BLaER1 (cell line): ENCODE results near the gene XCL1.
"Not testable (repeated sequence)": the region's sequence is repeated elsewhere in the genome, so short reads cannot be mapped to it uniquely, and the experiment has no call there.

ENCODE experiments used
- H3K27ac ChIP-seq: shearing (Covaris generic); formaldehyde crosslinking; 2 replicates; pipeline ENCODE4 v1.8.1; 2022
- H3K27me3 ChIP-seq: shearing (Covaris generic); formaldehyde crosslinking; 2 replicates; pipeline ENCODE4 v1.8.1; 2022
- H3K36me3 ChIP-seq: shearing (Covaris generic); formaldehyde crosslinking; 2 replicates; pipeline ENCODE4 v1.8.1; 2022
- H3K4me1 ChIP-seq: shearing (Covaris generic); formaldehyde crosslinking; 2 replicates; pipeline ENCODE4 v1.8.1; 2022
- H3K4me2 ChIP-seq: shearing (Covaris generic); formaldehyde crosslinking; 2 replicates; pipeline ENCODE4 v1.8.1; 2022
- H3K4me3 ChIP-seq: shearing (Covaris generic); formaldehyde crosslinking; 2 replicates; pipeline ENCODE4 v1.8.1; 2022
- H3K9ac ChIP-seq: shearing (Covaris generic); formaldehyde crosslinking; 2 replicates; pipeline ENCODE4 v1.8.1; 2022
- H3K9me3 ChIP-seq: shearing (Covaris generic); formaldehyde crosslinking; 2 replicates; pipeline ENCODE4 v1.8.1; 2022
- H4K20me1 ChIP-seq: shearing (Covaris generic); formaldehyde crosslinking; 2 replicates; pipeline ENCODE4 v1.8.1; 2022
- Cebpa-rat ChIP-seq: shearing (Covaris generic); IDR thresholded peaks from 2 replicates; pipeline ENCODE4 v1.8.1; 2022

XCL1 gene

DNA sequence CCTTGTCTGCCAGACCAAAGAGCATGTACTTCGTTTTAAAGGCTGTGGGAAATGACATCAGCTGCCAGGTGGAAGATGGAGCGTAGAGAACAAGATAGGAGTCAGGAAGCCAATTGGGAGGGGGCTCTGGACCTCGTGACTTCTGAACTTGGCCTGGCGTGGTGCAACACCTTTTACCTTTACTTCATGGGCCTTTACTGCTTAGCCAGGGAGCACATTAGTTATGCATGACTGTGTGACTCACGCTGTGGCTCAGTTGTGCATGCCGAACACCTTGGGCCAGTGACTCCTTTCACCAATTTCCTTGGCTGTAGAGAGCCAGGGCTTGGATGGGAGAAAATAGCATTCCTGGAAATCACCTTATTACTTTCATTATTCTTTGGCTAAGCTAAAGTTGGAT lies 7.2 kb downstream of the XCL1 start:
- Histone ChIP-seq H3K27ac (no peak overlapping the region), H3K27me3 (no peaks in the 10 kb centered on the region), H4K20me1 (no peaks in the 10 kb centered on the region), H3K36me3 (no peaks in the 10 kb centered on the region), H3K4me3 (no peak overlapping the region), H3K4me1 (peaks cover 14% of the 10 kb centered on the region), H3K9ac (no peak overlapping the region), H3K4me2 (no peak overlapping the region), H3K9me3 (peaks cover 9% of the 10 kb centered on the region)
- TF ChIP-seq Cebpa-rat = no peak

GRCh38 chr1:168585191-168585590 lies 8.8 kb downstream of the XCL1 start:
- no peaks in the 10 kb centered on the region for H4K20me1 ChIP-seq
- H3K27ac ChIP-seq = no peak overlapping the region
- no peak for TF ChIP-seq Cebpa-rat
- no peaks in the 10 kb centered on the region for H3K36me3 ChIP-seq
- H3K9ac ChIP-seq = no peak overlapping the region
- H3K9me3 ChIP-seq = peaks cover 9% of the 10 kb centered on the region
- no peak overlapping the region for H3K4me3 ChIP-seq
- peaks cover 14% of the 10 kb centered on the region for H3K4me1 ChIP-seq
- no peaks in the 10 kb centered on the region for H3K27me3 ChIP-seq
- peak overlapping the region; percentile 6 for H3K4me2 ChIP-seq

- H3K4me3 ChIP-seq = no peak overlapping the region
- TF ChIP-seq Cebpa-rat = no peak
- H3K27me3 ChIP-seq = no peaks in the 10 kb centered on the region
- H4K20me1 ChIP-seq = no peaks in the 10 kb centered on the region
- no peak overlapping the region for H3K27ac ChIP-seq
- peaks cover 14% of the 10 kb centered on the region for H3K4me1 ChIP-seq
- peaks cover 9% of the 10 kb centered on the region for H3K9me3 ChIP-seq
- no peak overlapping the region for H3K9ac ChIP-seq
- H3K4me2 ChIP-seq = no peak overlapping the region
- H3K36me3 ChIP-seq = no peaks in the 10 kb centered on the region
These were observed 9.5 kb downstream of the XCL1 start for GRCh38 chr1:168585937-168586336.

DNA sequence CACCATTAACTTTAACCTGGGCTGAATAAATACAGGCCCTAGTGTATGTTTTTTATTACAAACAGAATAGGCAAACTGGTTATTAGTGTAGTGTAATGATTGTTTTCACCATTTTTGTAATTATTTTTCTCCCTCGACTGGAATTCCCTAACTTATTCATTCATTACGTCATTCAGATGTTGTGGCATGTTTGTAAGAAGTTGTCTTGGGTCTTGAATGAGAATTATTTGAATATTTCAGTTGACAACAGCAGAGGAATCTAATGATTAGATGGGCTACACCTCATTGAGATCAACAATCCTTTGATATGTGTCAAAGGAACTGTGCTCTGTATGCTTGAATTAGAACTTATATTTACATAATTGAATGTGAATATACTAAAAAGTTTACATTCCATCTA lies 12.8 kb downstream of the XCL1 start:
- H3K9me3 ChIP-seq = peaks cover 9% of the 10 kb centered on the region
- no peak overlapping the region for H3K9ac ChIP-seq
- no peak overlapping the region for H3K27ac ChIP-seq
- no peak for TF ChIP-seq Cebpa-rat
- no peaks in the 10 kb centered on the region for H4K20me1 ChIP-seq
- H3K36me3 ChIP-seq = no peaks in the 10 kb centered on the region
- no peaks in the 10 kb centered on the region for H3K27me3 ChIP-seq
- no peak overlapping the region for H3K4me3 ChIP-seq
- no peak overlapping the region for H3K4me2 ChIP-seq
- peaks cover 14% of the 10 kb centered on the region for H3K4me1 ChIP-seq

- Histone ChIP-seq H3K9ac (no peak overlapping the region), H3K4me1 (0 out of 2 replicates have a peak, but pooled peaks cover under 1% of the 10 kb centered on the region), H3K27me3 (no peaks in the 10 kb centered on the region), H3K4me2 (no peak overlapping the region), H4K20me1 (no peaks in the 10 kb centered on the region), H3K36me3 (no peaks in the 10 kb centered on the region), H3K9me3 (peaks cover 9% of the 10 kb centered on the region), H3K4me3 (no peak overlapping the region), H3K27ac (no peak overlapping the region)
- TF ChIP-seq Cebpa-rat = no peak
These were observed 14.7 kb downstream of the XCL1 start for GRCh38 chr1:168591066-168591465.

DNA sequence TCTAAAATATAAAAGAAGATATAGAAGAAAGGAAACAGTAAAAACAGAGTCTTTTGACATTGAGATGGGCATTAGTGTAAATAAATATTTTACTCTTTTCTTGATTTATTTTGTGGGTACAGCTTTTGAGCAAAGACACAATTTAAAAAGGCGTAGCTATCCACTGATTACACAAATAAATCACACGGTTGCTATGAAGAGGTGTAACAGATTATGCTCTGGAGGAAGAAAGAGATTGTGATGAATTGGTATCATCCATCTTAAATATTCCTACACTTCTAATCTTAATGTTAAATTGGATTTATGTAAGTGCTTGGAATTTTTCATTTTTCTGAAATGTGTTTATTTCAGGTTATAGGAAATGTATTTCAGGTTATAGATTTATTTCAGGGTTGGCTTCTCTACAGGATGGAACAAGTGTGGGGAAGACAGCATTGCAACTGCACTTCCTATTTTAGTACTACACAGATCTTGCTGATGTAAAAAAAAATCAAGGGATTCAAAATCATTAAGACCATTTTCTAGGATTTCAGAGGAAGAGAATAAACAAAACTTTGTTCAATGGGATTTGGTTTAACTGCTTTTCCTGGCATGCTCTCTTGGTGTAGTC lies 15.3 kb downstream of the XCL1 start:
- Histone ChIP-seq H3K27ac (no peak overlapping the region), H3K4me2 (no peak overlapping the region), H4K20me1 (no peaks in the 10 kb centered on the region), H3K4me1 (no peaks in the 10 kb centered on the region), H3K36me3 (no peaks in the 10 kb centered on the region), H3K4me3 (no peak overlapping the region), H3K9me3 (peaks cover 12% of the 10 kb centered on the region), H3K27me3 (no peaks in the 10 kb centered on the region), H3K9ac (no peak overlapping the region)
- no peak for TF ChIP-seq Cebpa-rat

GRCh38 chr1:168595403-168595802 lies 19.0 kb downstream of the XCL1 start:
- not testable (repeated sequence) for H3K36me3 ChIP-seq, H3K27ac ChIP-seq

DNA sequence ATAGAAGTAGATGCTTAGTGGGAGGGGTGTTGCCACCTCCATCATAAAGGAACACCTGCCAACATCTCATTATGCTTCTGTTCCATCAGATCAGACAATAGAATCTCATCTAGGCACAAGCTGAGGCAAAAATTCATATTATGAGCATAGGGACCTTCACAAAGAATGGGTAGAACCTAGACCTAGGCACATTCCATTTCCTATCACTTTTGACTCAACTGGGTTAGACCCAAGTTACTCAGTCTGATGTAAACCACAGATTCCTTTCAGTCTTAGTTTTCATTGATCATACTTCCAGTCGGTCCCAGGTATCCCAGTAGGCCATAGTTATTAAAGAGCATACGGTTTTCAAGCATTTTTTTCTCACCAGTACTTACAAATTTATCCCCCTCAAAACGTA lies 21.7 kb downstream of the XCL1 start:
- Histone ChIP-seq H3K36me3 (no peaks in the 10 kb centered on the region), H3K9me3 (peaks cover 5% of the 10 kb centered on the region; the same call in 1 of the 2 replicates), H3K27me3 (no peaks in the 10 kb centered on the region), H3K4me1 (no peaks in the 10 kb centered on the region), H3K4me2 (no peak overlapping the region), H3K27ac (no peak overlapping the region), H3K4me3 (no peak overlapping the region), H3K9ac (no peak overlapping the region), H4K20me1 (no peaks in the 10 kb centered on the region)
- TF ChIP-seq Cebpa-rat = no peak

More at GRCh38 chr1:168595403-168595802, 19.0 kb downstream of the XCL1 start:
- H3K4me3 ChIP-seq, H3K9me3 ChIP-seq, H3K9ac ChIP-seq, H3K4me1 ChIP-seq, H3K4me2 ChIP-seq, H3K27me3 ChIP-seq, H4K20me1 ChIP-seq: not testable (repeated sequence)

DNA sequence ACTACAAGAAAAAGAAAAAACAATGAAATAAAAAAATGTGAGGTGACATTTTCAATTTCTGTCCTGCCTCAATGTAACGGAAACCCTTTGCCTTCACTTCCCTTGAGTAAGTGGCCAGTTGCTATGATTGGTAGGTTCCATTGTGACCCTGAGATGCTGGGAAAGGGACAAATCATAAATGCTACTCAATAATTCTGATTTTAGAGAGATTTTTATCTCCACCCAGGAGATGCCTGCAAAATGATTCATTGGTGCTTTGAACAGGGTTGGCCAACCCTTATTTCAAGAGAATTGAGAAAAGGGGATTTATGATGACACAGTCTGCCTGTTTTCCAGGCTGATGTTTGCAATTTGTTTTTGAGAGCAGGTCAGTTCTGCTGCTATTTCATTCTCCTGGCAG lies 22.5 kb downstream of the XCL1 start:
- no peak overlapping the region for H3K4me2 ChIP-seq
- no peak overlapping the region for H3K4me3 ChIP-seq
- H3K27ac ChIP-seq = no peak overlapping the region
- H3K27me3 ChIP-seq = no peaks in the 10 kb centered on the region
- no peaks in the 10 kb centered on the region for H4K20me1 ChIP-seq
- no peaks in the 10 kb centered on the region for H3K36me3 ChIP-seq
- peaks cover 5% of the 10 kb centered on the region; the same call in 1 of the 2 replicates for H3K9me3 ChIP-seq
- no peak overlapping the region for H3K9ac ChIP-seq
- TF ChIP-seq Cebpa-rat = no peak
- no peaks in the 10 kb centered on the region for H3K4me1 ChIP-seq

- no peaks in the 10 kb centered on the region for H3K4me1 ChIP-seq
- TF ChIP-seq Cebpa-rat = no peak
- H3K9me3 ChIP-seq = peaks cover 5% of the 10 kb centered on the region; the same call in 1 of the 2 replicates
These were observed 23.2 kb downstream of the XCL1 start for GRCh38 chr1:168599641-168600040.

DNA sequence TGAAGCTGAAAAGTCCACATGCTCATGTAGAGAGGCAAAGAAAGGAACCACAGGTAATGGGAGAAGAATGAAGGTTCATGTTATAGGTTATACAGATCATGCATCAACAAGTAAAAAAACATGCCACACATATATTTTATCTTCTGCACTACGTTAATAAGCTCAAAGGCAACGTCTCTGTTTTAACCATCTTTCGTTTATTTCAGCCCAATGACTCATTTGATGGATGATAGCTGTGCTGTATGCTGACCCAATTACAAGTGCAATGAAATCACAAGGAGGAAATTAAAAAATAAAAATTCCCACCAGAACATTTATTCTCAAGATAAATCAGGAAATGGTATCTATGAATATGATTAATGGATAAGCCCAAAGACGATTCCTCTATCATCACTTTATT lies 24.6 kb downstream of the XCL1 start:
- Histone ChIP-seq H3K4me2 (no peak overlapping the region), H3K9ac (no peak overlapping the region), H3K9me3 (0 out of 2 replicates have a peak, but pooled peaks cover 5% of the 10 kb centered on the region), H3K4me1 (no peaks in the 10 kb centered on the region), H3K27me3 (no peaks in the 10 kb centered on the region), H3K36me3 (no peaks in the 10 kb centered on the region), H3K27ac (no peak overlapping the region), H4K20me1 (no peaks in the 10 kb centered on the region), H3K4me3 (no peak overlapping the region)
- TF ChIP-seq Cebpa-rat = no peak

More at GRCh38 chr1:168599641-168600040, 23.2 kb downstream of the XCL1 start:
- Histone ChIP-seq H3K27me3 (no peaks in the 10 kb centered on the region), H4K20me1 (no peaks in the 10 kb centered on the region), H3K4me2 (no peak overlapping the region), H3K9ac (no peak overlapping the region), H3K4me3 (no peak overlapping the region), H3K36me3 (no peaks in the 10 kb centered on the region), H3K27ac (no peak overlapping the region)
